Measurements from ENCODE around the gene PPWD1. TPM values are rescaled to one million over a fixed set of nuclear protein-coding genes. Genes with fewer than 3 reads are reported as not detected.
A peak's percentile ranks its signal among the peaks of the same experiment; 100 is the strongest.

Gene PPWD1
- total and polyA plus RNA-seq, 2 of the 13 experiments (the other 11 are each of a cell fraction or from before 2014, with no cell fraction given): 7.4 to 44.3 TPM

DNA sequence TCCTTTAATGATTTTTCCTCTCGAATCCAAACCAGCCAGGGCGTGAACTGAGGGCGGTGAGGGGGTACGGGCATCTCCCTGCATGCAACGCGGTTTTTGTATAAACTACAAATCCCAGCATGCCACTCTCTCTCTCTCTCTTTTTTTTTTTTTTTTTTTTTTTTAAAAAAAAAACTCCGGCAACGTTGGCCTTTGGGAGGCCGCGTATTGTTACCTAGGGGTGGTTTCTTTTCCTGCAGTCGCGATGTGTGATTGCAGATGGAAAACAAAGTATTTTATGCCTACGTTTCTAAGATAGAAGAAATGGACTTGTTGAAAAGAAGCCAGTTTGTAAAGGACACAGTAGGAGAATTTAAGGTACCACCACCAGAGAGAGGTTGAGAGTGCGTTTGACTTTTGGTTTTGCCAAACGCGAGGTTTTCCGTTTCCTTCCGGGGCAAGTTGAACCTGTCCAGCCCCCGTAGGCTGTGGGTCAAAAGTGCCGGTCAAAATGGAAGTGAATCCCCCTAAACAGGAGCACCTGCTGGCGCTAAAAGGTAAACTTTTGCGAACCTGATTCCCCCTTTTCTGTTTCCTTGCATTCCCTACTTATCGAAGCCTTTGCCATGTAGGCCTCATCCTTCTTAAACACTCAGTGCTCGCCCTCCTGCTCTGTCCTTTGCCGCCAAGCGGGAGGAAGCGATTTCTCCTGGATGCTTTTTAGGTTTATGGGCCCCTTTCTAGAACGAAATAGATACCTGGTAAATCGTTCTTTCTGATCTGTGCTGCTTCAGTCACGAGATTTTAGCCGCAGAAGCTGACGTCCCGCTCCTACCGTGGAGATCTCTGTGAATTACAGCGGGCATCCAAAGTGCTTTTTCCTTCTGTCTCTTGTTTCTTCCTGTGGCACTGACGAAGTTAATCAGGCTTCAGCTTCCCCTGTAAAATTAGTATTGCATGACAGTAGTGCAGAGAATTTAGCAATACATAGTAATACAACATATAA is 61.8 kb downstream of the PPWD1 start, which contains the start of the genes SHLD3 and TRAPPC13 (continued):
- TF ChIP-seq MIER2 (CRISPR knock-in tag; IDR thresholded peaks at IDR 0.05) (no peak), SMYD3 (CRISPR knock-in tag; IDR thresholded peaks at IDR 0.05) (no peak), ZNF354B (CRISPR knock-in tag; IDR thresholded peaks at IDR 0.05) (no peak), AGO1 (IDR thresholded peaks at IDR 0.05; ENCODE audit: low read depth, low read length, poor library complexity, severe bottlenecking) (no peak), ZNF235 (CRISPR knock-in tag; IDR thresholded peaks at IDR 0.05; ENCODE audit: borderline replicate concordance) (no peak), ZNF33A (CRISPR knock-in tag; IDR thresholded peaks at IDR 0.05; ENCODE audit: borderline replicate concordance) (no peak), ZNF234 (CRISPR knock-in tag; conservative IDR thresholded peaks at IDR 0.05) (no peak), RARG (CRISPR knock-in tag; IDR thresholded peaks at IDR 0.05; ENCODE audit: low read depth) (no peak), ISL2 (CRISPR knock-in tag; IDR thresholded peaks at IDR 0.05) (0 out of 2 replicates have a peak, but pooled peaks have one; percentile 36), HNRNPK (IDR thresholded peaks at IDR 0.05; ENCODE audit: low read depth, low read length, poor library complexity, severe bottlenecking) (no peak), SMAD9 (CRISPR knock-in tag; IDR thresholded peaks at IDR 0.05) (no peak), RBFOX2 (IDR thresholded peaks at IDR 0.05; ENCODE audit: low read depth, low read length) (0 out of 2 replicates have a peak, but pooled peaks have one; percentile 30), MED1 (CRISPR knock-in tag; IDR thresholded peaks at IDR 0.05) (no peak; the same call in 1 of the 2 replicates), YEATS4 (CRISPR knock-in tag; IDR thresholded peaks at IDR 0.05; ENCODE audit: borderline replicate concordance) (no peak; the same call in 1 of the 2 replicates), PHF20 (CRISPR knock-in tag; IDR thresholded peaks at IDR 0.05) (peak; percentile 85), GATAD2A (CRISPR knock-in tag; IDR thresholded peaks at IDR 0.05) (no peak; the same call in 1 of the 2 replicates)
- TF ChIP-seq, protein P1, sequence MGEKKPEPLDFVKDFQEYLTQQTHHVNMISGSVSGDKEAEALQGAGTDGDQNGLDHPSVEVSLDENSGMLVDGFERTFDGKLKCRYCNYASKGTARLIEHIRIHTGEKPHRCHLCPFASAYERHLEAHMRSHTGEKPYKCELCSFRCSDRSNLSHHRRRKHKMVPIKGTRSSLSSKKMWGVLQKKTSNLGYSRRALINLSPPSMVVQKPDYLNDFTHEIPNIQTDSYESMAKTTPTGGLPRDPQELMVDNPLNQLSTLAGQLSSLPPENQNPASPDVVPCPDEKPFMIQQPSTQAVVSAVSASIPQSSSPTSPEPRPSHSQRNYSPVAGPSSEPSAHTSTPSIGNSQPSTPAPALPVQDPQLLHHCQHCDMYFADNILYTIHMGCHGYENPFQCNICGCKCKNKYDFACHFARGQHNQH (CRISPR knock-in tag; IDR thresholded peaks at IDR 0.05): 0 out of 2 replicates have a peak, but pooled peaks have one; percentile 16
- TF ChIP-seq, protein P2, sequence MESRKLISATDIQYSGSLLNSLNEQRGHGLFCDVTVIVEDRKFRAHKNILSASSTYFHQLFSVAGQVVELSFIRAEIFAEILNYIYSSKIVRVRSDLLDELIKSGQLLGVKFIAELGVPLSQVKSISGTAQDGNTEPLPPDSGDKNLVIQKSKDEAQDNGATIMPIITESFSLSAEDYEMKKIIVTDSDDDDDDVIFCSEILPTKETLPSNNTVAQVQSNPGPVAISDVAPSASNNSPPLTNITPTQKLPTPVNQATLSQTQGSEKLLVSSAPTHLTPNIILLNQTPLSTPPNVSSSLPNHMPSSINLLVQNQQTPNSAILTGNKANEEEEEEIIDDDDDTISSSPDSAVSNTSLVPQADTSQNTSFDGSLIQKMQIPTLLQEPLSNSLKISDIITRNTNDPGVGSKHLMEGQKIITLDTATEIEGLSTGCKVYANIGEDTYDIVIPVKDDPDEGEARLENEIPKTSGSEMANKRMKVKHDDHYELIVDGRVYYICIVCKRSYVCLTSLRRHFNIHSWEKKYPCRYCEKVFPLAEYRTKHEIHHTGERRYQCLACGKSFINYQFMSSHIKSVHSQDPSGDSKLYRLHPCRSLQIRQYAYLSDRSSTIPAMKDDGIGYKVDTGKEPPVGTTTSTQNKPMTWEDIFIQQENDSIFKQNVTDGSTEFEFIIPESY (CRISPR knock-in tag; IDR thresholded peaks at IDR 0.05): no peak
- TF ChIP-seq, protein P3, sequence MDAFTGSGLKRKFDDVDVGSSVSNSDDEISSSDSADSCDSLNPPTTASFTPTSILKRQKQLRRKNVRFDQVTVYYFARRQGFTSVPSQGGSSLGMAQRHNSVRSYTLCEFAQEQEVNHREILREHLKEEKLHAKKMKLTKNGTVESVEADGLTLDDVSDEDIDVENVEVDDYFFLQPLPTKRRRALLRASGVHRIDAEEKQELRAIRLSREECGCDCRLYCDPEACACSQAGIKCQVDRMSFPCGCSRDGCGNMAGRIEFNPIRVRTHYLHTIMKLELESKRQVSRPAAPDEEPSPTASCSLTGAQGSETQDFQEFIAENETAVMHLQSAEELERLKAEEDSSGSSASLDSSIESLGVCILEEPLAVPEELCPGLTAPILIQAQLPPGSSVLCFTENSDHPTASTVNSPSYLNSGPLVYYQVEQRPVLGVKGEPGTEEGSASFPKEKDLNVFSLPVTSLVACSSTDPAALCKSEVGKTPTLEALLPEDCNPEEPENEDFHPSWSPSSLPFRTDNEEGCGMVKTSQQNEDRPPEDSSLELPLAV (CRISPR knock-in tag; conservative IDR thresholded peaks at IDR 0.05; ENCODE audit: low read depth): no peak
- TF ChIP-seq, protein P4, sequence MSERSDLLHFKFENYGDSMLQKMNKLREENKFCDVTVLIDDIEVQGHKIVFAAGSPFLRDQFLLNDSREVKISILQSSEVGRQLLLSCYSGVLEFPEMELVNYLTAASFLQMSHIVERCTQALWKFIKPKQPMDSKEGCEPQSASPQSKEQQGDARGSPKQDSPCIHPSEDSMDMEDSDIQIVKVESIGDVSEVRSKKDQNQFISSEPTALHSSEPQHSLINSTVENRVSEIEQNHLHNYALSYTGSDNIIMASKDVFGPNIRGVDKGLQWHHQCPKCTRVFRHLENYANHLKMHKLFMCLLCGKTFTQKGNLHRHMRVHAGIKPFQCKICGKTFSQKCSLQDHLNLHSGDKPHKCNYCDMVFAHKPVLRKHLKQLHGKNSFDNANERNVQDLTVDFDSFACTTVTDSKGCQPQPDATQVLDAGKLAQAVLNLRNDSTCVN (CRISPR knock-in tag; IDR thresholded peaks at IDR 0.05; ENCODE audit: borderline replicate concordance): peak; percentile 26; the same call in 1 of the 2 replicates

Data from HepG2 (cell line).